ENCODE data around the gene CYTH1.
A peak's percentile ranks its signal among the peaks of the same experiment; 100 is the strongest.

The CYTH1 gene

DNA sequence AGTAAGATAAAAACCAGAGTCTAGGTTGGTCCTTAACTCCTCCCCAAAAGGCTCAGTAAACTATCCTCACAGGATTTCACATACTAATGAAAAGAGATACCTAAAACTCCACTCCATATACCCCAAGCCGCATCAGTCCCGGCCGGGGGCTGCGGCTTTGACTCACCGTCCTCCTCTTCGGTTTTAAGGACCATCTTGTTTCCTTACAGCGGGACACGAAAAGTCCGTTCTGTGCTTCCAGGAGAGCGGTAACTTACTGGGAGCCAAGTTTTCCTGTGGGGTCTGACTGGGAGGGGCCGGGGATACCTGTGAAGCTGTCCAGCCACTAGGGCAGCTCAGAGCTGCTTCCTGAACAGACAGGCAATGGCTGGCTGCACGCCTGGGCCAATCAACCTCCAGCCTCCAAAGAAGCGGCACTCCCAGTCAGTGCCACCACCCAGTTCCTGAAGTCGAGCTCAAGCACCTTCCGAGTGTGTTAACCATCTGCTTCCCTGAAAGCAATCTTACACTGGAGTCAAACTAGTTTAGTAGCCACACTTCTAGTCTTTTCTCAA is 45.5 kb downstream of the CYTH1 start:
- FAIRE-seq (no peak), DNase-seq (ENCODE audit: low spot score) (no peak)

DNA sequence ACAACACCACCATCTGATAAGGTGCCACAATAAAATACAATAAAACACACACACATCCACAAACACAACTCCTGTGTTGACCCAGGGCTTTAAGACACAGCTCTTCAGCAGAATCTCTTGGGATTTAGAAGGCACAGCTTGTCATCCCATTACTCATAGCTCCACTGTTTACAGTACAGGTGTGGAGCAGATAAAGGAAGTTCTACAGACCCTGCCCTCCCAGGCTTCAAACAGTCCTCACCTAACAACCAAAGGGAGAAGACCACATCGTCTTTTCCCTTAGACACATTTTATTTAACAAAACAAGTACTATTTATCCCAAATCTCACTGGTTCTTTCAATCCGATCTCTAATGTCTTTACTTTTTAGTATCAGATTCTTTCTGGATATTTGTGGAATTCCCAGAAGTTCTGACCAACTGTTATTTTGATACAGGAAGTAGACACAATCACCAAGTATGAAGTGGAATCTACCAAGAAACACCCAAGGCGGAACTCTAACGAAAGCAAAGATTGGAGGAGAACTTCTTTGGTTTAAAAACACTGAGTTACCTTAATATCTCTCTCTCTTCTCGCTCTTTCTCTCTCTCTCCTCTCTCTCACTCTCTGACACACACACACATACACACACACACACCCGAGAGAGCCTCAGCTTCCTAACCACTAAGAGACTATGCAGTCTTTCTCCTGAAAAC is 46.1 kb downstream of the CYTH1 start:
- DNase-seq (ENCODE audit: low spot score) (peak; percentile 31), FAIRE-seq (no peak)

DNA sequence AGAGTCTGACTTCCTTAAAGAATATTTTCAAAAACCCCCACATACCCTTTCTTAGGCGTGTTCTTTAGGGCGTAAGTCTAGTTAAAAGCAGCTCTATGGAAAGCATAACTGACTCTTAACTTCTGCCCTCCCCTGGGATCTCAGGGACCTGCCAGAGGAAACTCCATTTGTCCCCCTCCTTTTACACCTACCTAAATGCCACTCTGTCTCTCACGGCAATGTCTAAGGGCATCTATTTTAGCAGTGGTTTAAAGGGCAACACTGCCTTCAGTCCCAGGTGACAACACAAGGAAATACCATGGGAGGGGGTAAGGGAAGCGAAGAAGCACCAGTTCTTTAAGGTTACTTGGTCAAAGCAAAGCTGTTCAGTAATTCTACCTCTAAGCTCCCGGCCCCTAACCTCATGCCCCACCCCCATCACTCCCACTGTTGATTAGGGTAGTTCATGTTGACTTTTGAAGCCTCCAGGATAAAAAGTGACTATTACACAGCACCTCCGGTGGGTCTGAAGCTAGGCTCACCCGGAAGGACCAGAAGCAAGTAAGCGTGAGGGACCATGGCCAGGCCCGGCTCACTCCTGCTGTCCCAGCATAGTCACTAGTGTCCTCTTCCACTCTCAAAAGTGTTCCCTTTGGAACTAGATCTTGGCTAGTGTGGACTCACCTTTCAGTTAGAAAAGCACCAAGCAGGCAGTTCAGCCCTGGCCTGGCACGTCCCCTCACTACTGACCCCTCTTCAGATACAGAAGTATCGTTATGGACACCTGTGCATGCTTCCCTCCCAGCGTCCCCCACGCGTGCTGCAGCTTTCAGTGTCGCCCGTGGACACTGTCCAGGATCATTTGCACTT is 47.1 kb downstream of the CYTH1 start:
- no peak for FAIRE-seq
- no peak for DNase-seq (ENCODE audit: low spot score)

DNA sequence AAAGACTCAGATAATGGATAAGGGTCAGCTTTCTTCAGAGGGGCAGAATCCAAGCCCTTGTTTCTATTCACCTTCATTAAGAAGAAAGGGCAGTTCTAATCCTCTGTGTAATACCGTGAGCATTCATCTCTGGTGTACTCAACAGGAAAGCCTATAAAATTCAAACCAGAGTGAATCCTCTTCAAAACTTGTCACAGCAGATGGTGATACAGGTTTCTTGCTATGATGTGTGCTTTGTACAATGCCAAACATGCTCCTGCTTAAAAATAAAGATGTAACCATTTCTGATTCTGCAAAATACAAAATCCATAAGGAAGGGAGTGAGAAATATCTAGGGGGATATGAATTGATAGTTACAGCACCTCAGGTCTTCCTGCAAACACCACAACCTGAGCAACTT is 49.7 kb downstream of the CYTH1 start:
- DNase-seq (ENCODE audit: low spot score), result no peak
- no peak for FAIRE-seq

DNA sequence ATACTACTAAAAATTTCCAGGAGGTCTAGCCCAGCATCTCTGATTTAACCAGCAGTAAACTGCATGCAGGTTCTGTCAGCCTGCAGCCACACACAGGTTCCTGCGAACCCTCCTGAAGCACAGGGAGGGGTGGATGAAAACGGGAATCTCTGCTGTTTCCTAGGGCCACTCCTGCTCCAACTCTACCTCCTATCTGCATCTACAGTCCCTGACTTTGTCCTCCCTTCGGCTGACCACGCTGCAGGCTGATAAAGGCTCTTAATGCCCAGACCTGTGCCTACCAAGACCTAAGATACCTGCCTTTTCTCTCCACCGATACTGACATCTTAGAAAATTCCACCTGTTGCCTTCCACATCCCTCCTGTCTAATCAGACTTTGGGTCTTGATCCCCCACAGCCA is 50.2 kb downstream of the CYTH1 start:
- DNase-seq (ENCODE audit: low spot score) (no peak), FAIRE-seq (no peak)

DNA sequence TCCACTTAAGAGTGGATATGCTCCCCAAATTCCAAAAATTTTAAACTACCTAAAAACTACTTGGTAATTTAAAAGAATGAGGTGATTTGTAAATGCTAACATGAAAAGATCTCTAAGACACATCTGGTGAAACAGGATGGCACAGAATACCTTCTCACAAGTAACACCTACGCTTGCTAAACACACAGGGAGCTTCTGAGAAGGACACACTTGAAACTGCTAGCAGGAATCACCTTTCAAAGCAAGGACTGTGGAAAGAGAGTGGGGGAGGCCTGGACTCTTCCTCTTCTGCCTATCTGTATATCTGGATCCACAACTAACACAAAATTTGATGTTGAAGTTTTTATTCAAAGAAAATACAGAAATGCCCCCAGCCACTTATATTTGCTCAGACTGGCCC is 52.4 kb downstream of the CYTH1 start:
- DNase-seq (ENCODE audit: low spot score), result no peak
- no peak for FAIRE-seq

DNA sequence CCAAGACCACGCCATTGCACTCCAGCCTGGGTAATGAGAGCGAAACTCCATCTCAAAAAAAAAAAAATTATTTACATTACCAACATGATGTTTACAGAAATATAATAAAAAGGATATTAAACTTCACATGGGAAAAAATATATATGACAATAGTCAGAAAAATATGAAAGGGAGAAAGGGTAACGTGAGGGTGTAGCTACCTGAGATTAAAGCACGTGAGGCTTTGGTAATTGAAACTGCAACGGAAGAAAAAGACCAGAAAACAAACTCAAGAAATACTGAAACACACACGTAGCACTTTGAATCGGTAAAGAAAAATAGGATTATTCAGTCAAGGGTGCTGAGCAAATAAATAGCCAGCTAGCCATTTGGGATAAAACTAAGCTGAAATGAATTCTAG is 53.6 kb downstream of the CYTH1 start:
- FAIRE-seq, result no peak

DNA sequence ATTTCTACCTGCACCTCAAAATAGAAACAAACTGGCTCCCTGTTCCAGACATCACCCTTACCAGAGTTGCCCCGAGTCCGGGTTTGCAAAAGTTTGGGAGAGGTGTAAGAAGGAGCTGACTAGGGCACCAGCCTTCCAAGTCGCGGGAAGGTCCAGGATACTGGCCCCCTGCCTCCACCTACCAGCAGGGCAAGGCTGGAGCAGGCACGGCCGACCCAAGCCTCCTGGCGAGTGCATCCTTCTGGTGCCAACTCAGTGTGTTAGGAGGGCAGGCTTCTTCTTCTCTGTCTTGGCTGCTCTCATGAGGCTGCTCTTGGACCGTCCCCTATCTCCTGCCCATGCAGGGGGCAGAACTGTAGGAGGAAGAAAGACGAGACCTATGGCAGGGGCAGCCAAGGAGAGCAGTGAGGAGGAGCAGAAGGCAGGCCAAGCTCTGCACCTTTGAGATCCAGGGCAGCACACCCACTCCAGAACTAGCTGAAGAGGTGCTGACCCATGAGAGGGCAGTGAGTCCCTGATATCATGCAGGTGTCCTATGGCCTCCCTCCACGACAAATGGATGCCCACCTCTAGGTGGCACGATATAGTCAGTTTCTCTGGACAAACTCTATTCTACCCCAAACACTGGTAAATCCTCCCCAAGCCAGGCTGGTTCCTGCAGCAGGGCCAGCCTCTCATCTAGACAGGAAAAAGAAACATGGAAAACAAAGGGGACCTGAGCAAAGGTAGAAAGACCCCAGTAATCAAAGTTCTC is 54.4 kb downstream of the CYTH1 start:
- DNase-seq (ENCODE audit: low spot score) (no peak), FAIRE-seq (no peak)

More for the DNA sequence above, 53.6 kb downstream of the CYTH1 start:
- no peak for DNase-seq (ENCODE audit: low spot score)

DNA sequence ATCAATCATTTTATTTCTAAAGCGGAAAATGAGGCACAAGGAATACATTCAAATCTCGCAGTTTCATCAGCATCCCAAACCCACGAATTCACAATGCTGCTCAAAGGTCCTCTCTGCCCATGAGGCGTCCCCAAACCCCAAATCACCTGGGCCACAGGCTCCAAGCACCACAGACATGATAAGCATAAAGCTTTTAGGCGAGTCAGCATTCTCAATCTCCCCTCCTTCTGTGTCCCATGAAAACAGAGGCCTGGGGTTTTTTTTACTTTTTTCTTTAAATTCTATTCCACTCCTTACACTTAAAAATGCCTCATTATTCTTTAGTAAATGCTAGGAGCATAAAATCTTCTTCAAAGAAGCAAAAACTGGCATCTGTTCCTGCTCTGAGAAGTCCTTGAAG is 55.0 kb downstream of the CYTH1 start:
- DNase-seq (ENCODE audit: low spot score) (no peak), FAIRE-seq (no peak)

DNA sequence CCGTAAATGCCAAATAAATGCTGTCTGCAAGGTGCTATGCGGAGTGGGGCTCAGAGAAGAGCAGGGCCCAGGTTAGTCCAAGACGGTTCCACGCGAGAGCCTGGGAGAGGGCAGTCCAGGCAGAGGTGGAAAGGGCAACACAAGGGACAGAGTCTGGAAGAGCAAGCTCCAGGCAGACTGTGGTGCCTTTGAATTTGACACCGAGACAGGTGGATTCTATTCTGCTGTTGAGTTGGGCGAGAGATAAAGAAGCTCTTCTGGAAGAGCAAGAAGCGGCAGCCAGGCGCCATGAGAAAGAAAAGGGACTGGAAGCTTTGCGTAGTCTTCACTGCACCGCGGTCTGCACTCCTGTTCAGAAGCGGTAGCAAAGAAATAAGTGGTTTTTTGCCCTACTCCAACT is 55.6 kb downstream of the CYTH1 start:
- FAIRE-seq, result no peak
- no peak for DNase-seq (ENCODE audit: low spot score)

DNA sequence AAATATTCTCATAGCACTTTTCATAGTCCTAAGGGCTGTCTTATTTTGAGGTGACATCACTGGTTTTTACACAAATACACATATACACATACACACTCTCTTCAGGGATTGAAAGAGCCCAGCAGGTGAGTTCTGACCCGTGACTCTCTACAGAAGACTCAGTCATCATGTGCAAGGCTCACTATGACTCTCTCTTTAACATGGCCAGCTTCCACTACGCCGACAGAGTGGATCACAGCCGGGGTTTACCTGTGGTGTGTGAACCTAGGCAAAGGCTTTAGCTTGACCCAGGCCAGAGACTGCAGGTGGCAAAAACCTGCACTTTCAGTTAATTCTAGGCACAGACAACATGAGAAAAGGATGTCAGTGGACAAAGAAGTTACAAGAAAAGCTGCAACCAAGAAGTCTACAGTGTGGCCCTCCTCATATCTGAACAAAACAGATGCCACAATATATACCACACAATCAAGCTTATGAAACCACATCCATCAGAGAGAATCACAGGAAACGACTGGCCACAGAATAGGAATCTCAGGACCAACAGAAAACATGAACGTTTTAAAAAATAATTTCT is 56.5 kb downstream of the CYTH1 start:
- FAIRE-seq (no peak), DNase-seq (ENCODE audit: low spot score) (no peak)

DNA sequence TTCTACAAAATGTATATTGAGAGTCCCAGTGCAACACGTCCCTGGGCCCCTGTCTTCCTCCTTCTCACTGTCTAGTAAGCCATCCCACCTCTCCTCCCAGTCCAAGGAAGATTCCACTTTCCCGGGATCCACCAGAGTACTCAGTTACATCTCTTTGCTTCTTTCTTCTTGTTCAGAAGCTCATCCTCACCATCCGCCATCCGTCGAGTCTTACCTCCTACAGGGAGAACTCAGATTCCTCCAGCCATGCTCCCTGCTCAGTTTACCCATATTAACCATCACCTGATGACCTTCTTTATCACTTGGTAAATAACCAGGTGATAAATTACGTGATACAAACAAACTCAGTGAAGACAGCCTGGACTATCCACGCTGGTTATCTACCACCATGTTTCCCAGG is 57.1 kb downstream of the CYTH1 start:
- DNase-seq (ENCODE audit: low spot score) (no peak), FAIRE-seq (no peak)

DNA sequence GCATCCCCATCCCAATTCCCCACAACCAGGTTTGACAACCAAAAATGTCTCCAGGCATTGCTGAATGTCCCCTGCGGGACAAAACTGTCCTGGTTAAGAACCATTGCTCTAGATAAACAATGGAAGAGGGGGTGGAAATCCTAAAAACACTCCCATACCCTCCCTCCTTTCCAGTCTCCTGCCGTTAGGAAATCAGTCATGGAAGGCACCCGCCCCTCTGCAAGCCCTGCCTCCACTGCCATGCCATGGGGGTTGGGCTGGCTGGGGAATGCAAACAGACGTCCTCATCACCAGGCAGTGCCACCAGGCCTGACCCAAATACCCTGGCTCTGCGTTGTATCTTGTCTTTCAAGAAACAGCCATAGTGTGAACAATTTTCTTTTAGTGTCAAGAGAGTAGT is 57.5 kb downstream of the CYTH1 start:
- no peak for FAIRE-seq
- DNase-seq (ENCODE audit: low spot score), result peak; percentile 40

DNA sequence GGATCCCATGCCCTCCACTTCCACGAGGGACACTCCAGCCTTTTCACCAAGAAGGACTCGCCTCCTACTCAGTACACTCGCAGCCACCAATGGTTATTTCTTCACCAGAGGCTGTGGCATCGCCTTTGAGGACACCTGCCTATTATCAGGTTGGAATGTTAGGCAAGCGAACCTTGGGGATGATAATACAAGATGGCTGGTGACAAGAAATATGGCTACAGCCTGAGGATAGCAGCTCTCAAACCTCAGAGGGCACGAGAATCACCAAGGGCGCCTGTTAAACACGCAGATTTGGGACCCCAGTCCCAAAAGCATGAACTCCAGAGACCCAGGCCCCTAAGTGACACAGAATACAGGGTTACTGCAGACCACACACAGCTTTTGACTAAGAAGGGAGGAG is 58.1 kb downstream of the CYTH1 start:
- DNase-seq (ENCODE audit: low spot score) (no peak), FAIRE-seq (no peak)

DNA sequence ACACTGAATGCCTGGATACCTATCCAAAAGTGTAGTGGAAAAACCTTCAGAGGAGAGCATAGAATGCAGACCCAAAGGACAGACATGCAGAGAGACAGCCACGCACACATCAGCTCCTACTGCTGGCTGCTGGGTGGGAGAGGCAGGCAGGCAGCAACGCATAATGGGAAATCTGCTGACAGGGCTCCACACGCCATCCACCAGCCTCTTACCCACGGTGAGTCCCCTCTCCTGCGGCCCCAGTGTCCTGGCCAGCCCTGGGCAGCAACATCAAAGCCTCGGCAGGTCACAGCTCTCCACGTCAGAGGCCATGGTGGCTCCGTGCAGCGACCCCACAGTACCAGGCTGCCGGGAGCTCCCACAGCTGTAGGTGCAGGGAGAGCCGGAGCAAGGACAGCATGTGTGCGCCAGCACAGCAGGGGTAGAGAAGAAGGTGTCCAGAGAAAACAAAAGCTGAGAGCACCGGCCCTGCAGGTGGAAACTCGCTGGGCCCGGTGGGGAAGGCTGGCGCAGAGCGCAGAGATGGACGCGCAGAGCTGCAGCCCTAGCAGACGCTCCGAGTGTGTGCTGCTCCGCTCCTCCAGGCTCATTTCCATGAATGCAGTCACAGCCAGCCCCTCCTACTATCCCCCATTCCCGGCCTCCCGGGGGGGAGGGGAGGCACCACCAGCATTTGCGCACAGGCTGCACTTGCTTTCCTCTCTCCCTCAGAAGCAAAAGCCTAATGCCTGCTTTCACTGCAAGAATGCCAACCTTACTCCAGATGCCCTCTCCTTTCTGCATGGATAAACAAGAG is 58.9 kb downstream of the CYTH1 start:
- FAIRE-seq (no peak), DNase-seq (ENCODE audit: low spot score) (no peak)

DNA sequence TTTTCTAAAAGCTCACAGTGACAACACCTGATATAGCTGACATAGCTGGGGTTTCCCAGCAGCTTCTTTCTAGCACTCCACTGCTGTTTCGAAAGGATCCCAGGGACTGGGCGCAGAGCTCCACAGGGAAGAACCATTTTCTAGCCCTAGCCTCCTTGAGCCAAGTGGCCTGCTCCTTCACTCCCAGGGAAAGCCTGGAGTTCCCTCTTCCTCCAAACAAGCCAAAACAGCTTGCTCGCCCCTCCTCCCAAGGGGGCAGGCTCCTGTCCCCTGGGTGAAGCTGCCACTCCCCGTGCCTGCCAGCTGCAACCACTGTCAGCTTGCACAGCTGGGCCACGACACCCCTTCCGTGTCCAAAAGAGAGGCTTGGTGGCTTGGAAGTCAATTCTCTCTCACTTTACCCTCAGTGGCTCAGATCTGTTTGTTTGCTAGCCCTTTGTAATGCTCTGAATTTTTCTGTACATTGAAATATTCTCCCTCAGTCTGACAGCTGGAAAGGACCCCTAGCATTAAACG is 59.8 kb downstream of the CYTH1 start:
- no peak for FAIRE-seq
- DNase-seq (ENCODE audit: low spot score), result no peak

DNA sequence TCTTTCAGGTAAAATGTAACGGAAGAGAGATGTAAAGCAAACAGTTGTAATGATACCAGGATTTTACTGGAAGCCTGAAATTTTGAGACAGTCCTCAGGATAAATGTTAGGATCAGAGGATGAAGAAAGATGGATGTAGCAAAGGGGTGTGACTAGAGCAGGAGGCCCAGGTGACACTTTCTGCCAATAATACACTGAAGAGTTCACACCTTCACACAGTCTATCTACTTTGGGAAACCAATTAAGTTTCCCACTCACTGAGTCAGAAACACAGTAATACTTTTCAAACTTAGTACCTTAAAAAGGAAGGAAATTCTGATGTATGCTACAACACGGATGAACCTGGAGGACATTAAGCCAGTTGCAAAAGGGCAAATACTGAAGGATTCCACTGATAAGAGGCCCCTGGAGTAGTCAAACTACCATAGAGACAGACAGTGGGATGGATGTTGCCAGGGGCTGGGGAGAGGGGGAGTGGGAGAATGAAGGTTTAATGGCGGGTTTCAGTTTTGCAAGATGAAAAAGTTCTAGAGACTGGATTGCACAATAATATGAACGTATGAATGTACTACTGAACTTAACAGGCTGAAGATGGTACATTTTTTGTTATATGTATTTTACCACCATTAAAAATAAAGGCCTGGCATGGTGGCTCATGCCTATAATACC is 62.3 kb downstream of the CYTH1 start:
- DNase-seq (ENCODE audit: low spot score) (no peak), FAIRE-seq (no peak)

DNA sequence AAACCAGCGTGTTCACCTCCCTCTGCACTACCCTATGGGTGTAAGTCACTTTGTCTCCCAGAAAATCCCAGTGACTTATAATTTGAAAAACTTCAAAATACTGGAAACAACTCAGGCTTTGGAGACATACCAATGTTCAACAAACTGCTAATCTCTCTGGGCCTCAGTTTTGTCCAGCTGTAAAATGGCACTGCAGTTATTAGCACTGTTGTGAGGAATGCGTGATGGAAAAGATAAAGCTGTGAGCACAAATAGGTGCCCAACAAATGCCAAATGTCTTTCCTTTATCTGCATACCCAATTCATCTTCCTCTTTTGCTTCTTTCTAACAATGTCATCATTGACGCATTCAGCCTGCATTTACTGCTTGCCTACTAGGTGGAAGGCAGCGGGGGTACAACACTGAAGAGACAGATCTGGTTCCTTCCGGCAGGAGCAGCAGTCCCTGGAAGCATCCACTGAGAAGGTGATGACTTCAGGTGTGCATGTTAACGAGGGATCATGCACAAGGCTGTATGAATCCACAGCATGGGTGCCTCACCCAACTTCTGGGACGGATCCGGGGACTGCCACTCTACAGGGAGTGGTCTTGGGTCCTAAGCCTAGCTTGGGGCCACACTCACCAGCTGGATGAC is 63.4 kb downstream of the CYTH1 start:
- peak; percentile 37 for FAIRE-seq
- no peak for DNase-seq (ENCODE audit: low spot score)

DNA sequence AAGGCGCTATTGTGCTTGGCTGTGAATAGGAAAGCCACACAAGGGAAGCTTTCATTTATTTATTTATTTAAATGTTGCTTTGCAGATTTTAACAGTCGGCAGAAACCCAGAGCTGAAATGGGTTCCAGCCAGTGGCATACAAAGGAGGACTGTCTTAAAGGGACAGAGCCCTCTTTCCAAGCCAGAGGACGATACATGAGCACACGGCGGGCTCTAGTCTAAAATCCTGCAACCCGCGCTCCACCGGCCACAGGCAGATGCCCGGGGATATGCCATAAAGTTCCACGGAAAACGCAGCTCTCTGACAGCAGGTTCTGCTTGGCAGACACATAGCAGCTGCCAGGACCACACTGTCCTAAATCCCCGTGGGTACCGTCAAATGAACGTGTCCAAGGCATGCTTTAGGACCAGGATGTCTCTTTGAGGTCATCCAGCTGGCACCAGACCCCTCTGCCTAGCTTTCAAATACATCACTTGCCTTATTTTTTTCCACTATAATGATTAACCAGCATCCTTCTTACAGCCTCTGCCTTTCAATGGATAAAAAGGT is 64.6 kb downstream of the CYTH1 start:
- FAIRE-seq, result no peak
- no peak for DNase-seq (ENCODE audit: low spot score)

Measured in urothelium cell line (cell line).